GM19099 (cell line): ENCODE data around the gene CCDC8.

ENCODE experiments used
- POLR2A ChIP-seq: IDR thresholded peaks from 3 replicates; pipeline ENCODE4 v1.6.1; 2011; ENCODE audit warnings: low read depth; ENCODE audit not compliant: insufficient read length; ENCODE audit errors: extremely low read depth

CCDC8 gene

DNA sequence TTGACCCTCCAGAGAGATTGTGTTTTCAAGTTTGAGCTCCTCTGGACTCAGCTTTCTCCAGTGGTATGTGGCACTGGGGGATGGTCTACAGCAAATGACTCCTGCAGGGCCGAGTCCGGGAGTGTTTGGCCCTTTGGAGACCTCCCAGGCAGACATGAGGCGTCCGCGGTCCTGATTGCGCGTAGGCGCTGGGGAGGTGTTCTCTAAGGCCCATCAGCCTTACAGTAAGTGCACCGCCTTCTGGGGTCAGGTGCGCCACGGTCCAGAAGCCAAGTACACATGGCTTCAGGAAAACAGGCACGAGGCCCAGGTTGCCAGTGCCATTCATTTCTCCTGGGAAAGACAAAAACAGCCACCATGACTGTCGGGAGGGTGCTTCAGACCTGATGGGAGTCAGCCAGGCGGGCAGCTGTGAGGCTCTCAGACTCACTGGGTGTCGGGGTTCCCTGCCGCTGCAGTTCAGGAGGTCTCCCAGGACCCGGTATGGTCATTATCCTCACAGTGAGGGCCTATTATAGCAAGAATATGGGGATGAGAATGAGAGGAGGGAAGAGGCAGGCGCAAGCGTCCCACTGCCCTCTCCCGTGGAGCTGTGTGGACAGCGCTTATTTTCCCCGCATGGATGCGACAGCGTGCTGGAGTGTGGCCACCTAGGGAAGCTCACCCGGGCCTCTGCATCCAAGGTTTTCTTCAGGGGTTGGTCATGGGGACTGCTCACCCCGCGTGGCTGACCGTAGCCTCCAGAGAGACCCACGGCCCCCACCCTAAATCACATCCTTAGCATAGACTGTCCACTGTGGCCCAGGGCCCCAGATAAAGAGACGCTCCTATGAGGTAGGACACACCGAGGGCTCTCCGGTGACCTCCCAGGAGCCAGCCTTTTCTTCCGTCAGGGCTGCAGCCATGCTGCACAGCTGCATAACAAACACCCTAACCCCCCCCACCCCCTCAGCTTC, 21.8 kb downstream of the CCDC8 start:
- TF ChIP-seq POLR2A, result no peak

DNA sequence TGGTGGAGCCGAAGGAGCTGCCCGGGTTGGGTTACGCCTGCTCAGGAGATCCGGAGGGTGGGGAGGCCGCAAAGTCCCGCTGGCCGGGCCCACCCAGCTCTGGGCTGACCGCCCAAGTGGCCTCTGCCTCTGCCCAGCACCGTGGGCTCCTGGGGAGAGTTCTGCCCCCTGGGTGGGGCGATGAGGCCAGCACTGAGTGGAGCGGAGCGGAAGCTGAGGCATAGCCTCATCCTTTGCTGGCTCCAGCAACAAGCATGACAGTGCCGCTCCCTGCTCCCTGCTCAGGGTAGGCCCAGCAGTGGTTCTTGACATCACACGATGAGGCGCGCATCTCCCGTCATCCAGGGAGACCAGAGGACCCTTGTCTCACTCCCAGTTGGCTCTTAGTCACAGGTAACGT, 22.5 kb downstream of the CCDC8 start:
- TF ChIP-seq POLR2A, result no peak

DNA sequence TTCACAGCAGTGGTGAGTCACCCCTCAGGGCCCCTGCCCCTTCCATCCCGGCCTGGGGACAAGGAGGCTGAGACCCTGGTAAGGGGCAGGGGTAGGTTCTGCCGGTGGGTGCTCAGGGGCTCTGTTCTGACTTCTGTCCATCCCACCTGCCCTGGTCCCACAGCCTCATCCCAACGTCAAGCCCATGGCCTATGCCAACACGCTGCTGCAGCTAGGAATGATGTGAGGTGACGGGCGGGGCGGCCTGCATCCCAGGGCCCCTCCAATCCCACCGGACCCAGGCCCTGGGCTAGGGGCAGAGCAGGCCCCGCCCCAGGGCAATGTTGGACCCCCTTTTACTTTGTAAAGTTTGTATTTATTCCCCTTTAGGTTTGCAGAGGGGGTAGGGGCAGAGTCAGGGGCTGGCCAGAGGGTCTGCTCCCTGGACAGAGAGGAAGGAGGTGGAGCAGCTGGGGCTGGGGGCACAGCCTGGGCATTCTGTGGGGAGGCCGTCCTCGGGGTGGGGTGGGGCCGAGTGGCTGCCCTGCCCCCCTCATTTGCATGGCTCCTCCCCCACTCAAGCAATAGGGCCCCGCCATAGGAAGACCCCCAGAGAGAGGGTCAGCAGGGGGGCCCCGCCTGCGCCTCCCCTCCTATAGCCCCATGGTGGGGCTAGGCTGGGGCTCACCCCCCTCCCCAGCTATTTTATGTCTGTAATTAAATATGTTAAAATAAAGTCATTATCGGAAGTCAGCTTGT, 23.1 kb downstream of the CCDC8 start:
- TF ChIP-seq POLR2A, result no peak

DNA sequence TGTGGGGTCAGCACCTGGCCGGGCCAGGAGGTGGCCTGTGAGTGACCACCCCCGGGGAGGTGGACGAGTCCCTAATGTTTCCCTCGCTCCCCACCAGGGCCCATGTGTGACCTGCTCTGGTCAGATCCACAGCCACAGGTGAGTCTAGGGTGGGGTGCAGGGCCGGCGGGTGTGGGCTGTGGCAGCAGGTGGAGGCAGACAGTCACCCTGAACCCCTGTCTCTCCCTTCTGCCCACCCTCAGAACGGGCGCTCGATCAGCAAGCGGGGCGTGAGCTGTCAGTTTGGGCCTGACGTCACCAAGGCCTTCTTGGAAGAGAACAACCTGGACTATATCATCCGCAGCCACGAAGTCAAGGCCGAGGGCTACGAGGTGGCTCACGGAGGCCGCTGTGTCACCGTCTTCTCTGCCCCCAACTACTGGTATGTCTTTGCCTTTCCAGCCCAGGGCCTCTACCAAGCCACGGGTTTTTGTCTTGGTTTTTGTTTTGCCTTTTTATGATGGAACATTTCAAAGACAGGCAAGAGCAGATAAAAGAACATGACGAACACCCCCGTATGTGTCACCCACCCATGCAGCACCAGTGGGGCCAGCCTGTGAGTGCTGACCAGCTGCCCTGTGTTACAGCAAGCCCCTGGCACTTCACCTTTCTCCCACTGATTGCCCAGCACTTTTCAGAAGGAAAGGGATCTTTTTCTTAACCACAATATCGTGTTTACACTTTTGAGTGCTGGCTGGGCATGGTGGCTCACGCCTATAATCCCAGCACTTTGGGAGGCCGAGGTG, 24.9 kb downstream of the CCDC8 start:
- TF ChIP-seq POLR2A, result no peak

DNA sequence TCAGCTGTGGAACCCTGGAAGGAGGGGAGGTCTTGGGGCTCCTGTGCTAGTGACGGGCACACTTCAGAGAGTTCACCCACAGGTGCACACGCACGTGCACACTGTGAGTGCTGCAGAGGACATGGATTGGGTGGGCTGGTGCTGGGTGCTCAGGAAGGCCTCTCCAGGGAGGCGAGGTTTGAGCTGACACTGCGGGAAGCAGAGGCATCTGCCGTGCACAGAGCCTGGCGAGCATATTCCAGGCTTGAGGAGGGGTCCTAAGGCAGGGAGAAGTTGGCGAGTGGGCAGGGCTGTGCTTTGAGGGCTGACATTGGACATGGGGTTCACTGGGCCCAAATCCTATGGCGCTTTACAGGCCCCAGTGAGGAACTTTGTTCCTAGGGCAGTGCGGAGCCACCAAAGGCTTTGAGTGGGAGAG, 25.6 kb downstream of the CCDC8 start:
- no peak for TF ChIP-seq POLR2A

DNA sequence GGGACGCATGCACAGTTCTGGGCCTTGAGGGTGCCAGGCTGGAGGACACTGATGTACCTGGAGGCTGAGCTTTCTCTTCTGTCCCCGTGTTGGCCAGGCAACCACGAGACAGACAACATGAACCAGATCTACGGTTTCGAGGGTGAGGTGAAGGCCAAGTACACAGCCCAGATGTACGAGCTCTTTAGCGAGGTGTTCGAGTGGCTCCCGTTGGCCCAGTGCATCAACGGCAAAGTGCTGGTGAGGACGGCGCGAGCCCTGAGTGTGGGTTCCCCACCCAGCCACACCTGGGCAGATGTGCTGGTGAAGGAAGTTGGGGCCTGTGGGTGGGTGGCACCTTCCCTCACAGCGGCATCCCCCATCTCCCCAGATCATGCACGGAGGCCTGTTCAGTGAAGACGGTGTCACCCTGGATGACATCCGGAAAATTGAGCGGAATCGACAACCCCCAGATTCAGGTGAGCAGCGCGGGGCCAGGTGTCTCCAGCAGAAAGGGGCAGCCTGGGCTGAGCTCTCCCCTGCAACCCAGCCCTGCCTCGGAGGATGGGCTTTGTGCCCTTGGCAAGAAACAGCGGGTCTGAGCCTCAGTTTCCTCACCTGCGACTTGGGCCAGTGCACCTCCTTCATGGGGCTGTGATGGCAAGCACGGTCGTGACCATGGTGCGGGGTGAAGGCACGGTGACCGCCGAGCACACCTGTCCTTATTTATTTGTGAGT, 26.2 kb downstream of the CCDC8 start:
- no peak for TF ChIP-seq POLR2A

DNA sequence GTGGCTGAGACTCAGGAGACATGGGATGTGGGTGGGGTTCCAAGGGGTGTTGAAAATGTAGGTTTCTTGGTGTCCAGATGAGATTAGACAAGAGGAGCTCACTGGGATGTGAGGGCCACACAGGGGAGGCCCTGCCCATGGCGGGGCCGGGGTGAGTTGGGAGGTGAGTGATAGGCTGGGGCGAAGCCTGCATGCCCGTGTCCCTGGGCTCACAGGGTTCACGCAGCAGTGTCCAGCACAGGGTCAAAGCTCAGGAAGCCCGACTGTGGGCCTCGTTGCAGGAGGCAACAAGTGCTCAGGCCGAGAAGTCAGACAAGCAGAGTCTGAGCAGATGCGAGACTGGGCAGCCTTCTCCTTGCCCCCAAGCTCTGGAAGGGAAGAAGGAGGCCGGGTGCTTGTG, 27.2 kb downstream of the CCDC8 start:
- TF ChIP-seq POLR2A, result no peak

DNA sequence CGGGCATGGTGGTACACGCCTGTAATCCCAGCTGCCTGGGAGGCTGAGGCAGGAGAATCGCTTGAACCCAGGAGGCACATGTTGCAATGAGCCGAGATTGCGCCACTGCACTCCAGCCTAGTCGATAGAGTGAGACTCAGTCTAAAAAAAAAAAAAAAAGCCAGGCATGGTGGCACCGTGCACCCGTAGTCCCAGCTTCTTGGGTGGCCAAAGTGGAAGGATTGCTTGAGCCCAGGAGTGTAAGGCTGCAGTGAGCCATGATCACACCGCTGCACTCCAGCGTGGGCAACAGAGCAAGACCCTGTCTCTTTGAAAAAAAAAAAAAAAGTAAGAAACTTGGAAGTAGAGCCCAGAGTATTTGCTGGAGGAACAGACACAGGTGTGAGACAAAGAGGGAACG, 27.7 kb downstream of the CCDC8 start:
- TF ChIP-seq POLR2A, result no peak

DNA sequence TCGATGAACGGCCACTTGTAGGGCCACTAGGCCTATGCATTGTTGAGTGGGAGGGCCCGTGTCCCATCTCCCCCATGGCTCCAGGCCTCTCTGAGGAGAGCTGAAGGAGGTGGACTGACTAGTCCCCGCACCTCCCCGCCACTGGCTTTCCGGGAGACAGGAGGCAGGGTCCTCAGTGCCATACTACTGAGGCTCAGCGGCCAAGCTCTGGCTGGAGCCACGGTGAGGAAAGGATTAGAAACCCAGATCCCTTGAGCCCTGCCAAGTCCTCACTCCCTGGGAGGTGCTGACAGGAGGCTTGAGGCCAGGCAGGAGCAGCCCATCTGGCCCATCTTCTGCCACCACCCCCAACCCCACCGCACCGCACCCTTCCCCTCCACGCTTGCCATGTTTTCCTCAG, 29.0 kb downstream of the CCDC8 start:
- TF ChIP-seq POLR2A, result no peak

DNA sequence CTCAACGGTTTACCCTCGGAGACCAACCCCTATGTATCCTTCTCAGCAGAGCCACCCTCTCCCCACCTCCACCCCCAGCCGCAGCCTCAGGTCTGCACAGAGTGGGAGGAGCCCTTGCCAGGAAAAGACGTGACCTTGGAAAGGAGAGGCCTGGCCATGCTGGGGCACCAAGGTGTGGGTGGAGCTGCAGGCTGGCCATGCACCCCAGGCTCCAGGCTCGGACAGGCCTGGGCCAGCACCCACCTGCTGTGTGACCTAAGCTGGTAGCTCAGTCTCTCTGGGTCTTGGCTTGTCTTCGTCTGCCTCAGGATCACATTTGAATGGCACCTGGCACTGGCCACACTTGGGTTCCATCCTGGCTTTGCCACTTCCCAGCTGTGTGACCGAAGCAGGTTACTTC, 29.5 kb downstream of the CCDC8 start:
- TF ChIP-seq POLR2A, result no peak

DNA sequence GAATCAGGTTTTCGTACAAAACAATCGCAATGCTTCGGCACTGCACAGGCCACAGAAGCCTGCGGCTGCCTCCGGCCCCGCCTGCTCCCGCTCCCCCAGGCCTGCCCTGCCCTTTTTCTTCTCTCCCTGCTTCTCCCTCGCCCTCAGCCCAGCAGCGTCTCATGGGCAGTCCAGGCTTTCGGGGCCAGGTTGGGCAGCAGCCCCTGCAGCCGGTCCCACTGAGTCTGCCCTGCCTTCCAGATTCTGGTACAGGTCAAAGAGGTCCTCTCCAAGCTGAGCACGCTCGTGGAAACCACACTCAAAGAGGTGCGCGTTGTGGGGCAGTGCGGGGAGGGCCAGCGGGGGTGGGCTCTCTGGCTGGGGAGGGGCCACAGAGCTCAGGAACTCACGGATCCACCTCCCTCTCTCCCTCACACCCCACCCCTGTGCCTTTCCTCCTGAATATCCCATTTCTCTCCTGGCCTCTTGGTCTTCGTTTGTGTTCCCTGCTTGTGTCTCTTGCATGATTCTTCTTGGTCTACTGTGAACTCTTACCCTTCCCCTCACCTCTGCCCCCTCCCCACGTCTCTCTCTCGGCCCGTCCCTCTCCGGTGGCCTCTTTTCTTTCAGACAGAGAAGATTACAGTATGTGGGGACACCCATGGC, 30.1 kb downstream of the CCDC8 start:
- TF ChIP-seq POLR2A, result no peak

DNA sequence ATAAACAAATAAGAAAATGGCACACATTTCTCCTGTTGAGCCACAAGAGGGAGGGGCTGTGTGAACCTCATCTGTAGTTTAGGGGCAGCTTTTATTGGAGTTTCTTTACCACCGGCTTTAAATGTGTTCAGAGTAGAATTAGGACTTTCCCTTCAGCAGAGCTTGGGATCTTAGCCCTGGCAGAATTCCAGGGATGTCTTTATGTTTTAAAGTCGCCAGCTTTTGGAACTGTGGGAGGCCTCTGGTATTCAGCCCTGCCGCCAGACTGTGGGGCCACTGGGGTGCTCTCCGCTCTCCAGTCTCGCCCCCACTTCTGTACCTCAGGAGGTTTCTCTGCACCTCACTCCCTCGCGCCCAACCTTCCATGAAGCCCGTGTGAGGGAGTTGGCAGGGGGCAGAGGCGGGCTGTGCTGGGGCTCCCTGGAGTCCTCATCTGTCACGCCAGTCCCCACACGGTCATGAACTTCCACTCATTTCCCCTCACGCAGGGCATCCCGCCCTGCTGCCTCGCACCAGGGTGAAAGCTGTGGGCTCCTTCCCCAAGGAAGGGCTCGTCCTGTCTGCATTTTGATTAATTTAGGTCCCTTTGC, 31.5 kb downstream of the CCDC8 start:
- TF ChIP-seq POLR2A, result no peak

DNA sequence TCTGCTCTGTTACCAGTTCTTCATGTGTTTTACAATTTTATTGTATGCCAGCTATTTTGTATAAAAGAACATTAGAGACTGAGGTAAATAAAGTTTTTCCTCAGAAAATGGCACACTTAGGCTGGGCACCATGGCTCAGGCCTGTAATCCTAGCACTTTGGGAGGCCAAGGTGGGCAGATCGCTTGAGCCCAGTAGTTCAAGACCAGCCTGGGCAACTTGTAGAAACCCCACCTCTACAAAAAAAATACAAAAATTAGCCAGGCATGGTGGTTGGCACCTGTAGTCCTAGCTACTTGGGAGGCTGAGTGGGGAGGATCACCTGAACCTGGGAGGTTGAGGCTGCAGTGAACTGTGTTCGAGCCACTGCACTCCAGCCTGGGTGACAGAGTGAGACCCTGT, 32.0 kb downstream of the CCDC8 start:
- no peak for TF ChIP-seq POLR2A

DNA sequence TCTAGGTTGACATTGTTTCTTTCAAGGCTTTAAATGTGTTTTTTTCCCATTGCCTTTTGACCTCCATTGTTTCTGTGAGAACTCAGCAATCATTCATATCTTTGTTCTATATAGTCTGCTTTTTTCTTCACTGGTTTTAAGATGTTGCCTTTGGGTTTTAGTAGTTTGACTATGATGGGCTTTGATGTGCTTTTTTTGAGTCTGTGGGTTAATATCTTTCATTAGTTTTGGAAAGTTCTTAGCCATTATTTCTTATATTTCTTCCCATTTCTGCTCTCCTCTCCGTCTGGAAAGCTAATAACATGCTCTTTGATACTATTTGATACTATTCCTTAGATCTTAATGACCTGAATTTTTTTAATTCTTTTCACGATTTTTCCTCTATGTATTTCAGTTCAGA, 32.7 kb downstream of the CCDC8 start:
- TF ChIP-seq POLR2A, result no peak
